ENCODE measurements around the gene CYLD. TPM values are rescaled to one million over a fixed set of nuclear protein-coding genes. Genes with fewer than 3 reads are reported as not detected.

CYLD gene
- total RNA-seq, 1 experiment from 2014 or later, result 10.1 TPM

GRCh38 chr16:50696575-50697420, 45.1 kb upstream of the CYLD start:
- no TSS peak for BruUV-seq (replicated peaks)
- ChIA-PET CTCF (no interaction called here), POLR2A (no interaction called here)

GRCh38 chr16:50697421-50697715, 44.5 kb upstream of the CYLD start:
- H3K27ac ChIP-seq (ENCODE audit: low read length), result no peak overlapping the region
- in situ Hi-C loops (cut with HindIII; ENCODE audit: low pct_unique_long_range_greater_than_20kb, low sequenced_read_pairs) (no loop called here), intact Hi-C loops (cut with micrococcal nuclease; ENCODE audit: unreplicated experiment) (no loop called here)
- no TSS peak for BruUV-seq (replicated peaks)
- ChIA-PET POLR2A (no interaction called here), CTCF (no interaction called here)
- no peaks in the 10 kb centered on the region for H3K4me1 ChIP-seq (ENCODE audit: control insufficient read depth, insufficient read depth, low read length)
- TF ChIP-seq REST (IDR thresholded peaks at IDR 0.05; ENCODE audit: insufficient read depth in 1 of 2, low read depth in 2 of 2, low read length in 1 of 2) (no peak), POLR2AphosphoS5 (IDR thresholded peaks at IDR 0.05; ENCODE audit: low read depth, low read length) (no peak), TCF7L2 (IDR thresholded peaks at IDR 0.05; ENCODE audit: low read depth, low read length) (no peak), SIN3A (IDR thresholded peaks at IDR 0.05; ENCODE audit: borderline replicate concordance, insufficient read depth, low read depth, low read length) (no peak), CTCF (IDR thresholded peaks at IDR 0.05) (no peak)
- H3K36me3 ChIP-seq (ENCODE audit: control insufficient read depth, insufficient read depth, low read length), result no peaks in the 10 kb centered on the region
- ATAC-seq (no peak), DNase-seq (ENCODE audit: low read depth, low spot score) (no peak)
- H3K4me3 ChIP-seq (ENCODE audit: low read depth in 2 of 2, low read length in 2 of 2), result no peak overlapping the region; a peak in 1 of 4 replicates
- no peaks in the 10 kb centered on the region for H3K27me3 ChIP-seq (ENCODE audit: control insufficient read depth, insufficient read depth, low read length)
- no peaks in the 10 kb centered on the region for H3K9me3 ChIP-seq (ENCODE audit: control insufficient read depth, insufficient read depth, low read depth, low read length)

More at GRCh38 chr16:50696575-50697420, 45.1 kb upstream of the CYLD start:
- Histone ChIP-seq H3K4me1 (ENCODE audit: control insufficient read depth, insufficient read depth, low read length) (no peaks in the 10 kb centered on the region), H3K9me3 (ENCODE audit: control insufficient read depth, insufficient read depth, low read depth, low read length) (no peaks in the 10 kb centered on the region), H3K27ac (ENCODE audit: low read length) (no peak overlapping the region), H3K4me3 (ENCODE audit: low read depth in 2 of 2, low read length in 2 of 2) (no peak overlapping the region), H3K36me3 (ENCODE audit: control insufficient read depth, insufficient read depth, low read length) (no peaks in the 10 kb centered on the region), H3K27me3 (ENCODE audit: control insufficient read depth, insufficient read depth, low read length) (no peaks in the 10 kb centered on the region)
- intact Hi-C loops (cut with micrococcal nuclease; ENCODE audit: unreplicated experiment) (no loop called here), in situ Hi-C loops (cut with HindIII; ENCODE audit: low pct_unique_long_range_greater_than_20kb, low sequenced_read_pairs) (no loop called here)
- DNase-seq (ENCODE audit: low read depth, low spot score) (no peak), ATAC-seq (no peak)
- TF ChIP-seq REST (IDR thresholded peaks at IDR 0.05; ENCODE audit: insufficient read depth in 1 of 2, low read depth in 2 of 2, low read length in 1 of 2), result no peak
- no peak for TF ChIP-seq SIN3A (IDR thresholded peaks at IDR 0.05; ENCODE audit: borderline replicate concordance, insufficient read depth, low read depth, low read length)
- TF ChIP-seq TCF7L2 (IDR thresholded peaks at IDR 0.05; ENCODE audit: low read depth, low read length), result no peak
- TF ChIP-seq POLR2AphosphoS5 (IDR thresholded peaks at IDR 0.05; ENCODE audit: low read depth, low read length), result no peak
- no peak for TF ChIP-seq CTCF (IDR thresholded peaks at IDR 0.05)

All from Panc1 (cell line).